A549 (cell line): ENCODE results near the gene SH3TC2. TPM values are rescaled to one million over a fixed set of nuclear protein-coding genes. Genes with fewer than 3 reads are reported as not detected.

Experiments
- ATAC-seq, 2 experiments: fragments of 200-7000 bp in 1 of 2; fragments of >200 bp in 1 of 2; cut with Nextera tagmentation in 1 of 2; cut with Tn5 transposase in 1 of 2; 3 replicates each; pipeline versions ENCODE4 v1.8.0 to v1.9.1; 2018 to 2020; ENCODE audit warnings: mild to moderate bottlenecking in 1 of 2, moderate library complexity in 1 of 2
- CTCF ChIA-PET: fragments of 300-600 bp; sonication (Branson Sonifier 250); formaldehyde crosslinking; extraction: SDS; loops from one replicate; lab custom pipeline; 2021; ENCODE audit warnings: antibody characterized with exemption, inconsistent platforms; lab: Yijun Ruan, JAX
- POLR2A ChIA-PET: fragments of 350-600 bp; formaldehyde crosslinking; extraction: SDS; loops from one replicate; lab custom pipeline; 2021; ENCODE audit warnings: antibody characterized with exemption, inconsistent platforms; lab: Yijun Ruan, JAX
- DNase-seq, 2 experiments: peaks; one replicate each; pipeline versions ENCODE4 v3.0.0 to v3.0.0-alpha.2; 2011 to 2016; ENCODE audit warnings: low read depth in 1 of 2, low spot score in 1 of 2
- FAIRE-seq: peaks from 2 replicates; lab custom pipeline; 2011; peaks lifted over from hg19 to GRCh38; lab: Jason Lieb, UNC
- H3K27ac ChIP-seq, 2 experiments: fragments of >200 bp; sonication (Bioruptor Twin); formaldehyde crosslinking; 3 replicates each; pipeline ENCODE4 v1.5.1; 2016 to 2017
- H3K4me1 ChIP-seq: fragments of >200 bp; sonication (Bioruptor Twin); formaldehyde crosslinking; 3 replicates; pipeline ENCODE4 v1.6.1; 2016
- H3K4me2 ChIP-seq: fragments of >200 bp; sonication (Bioruptor Twin); formaldehyde crosslinking; 3 replicates; pipeline ENCODE4 v1.6.1; 2016
- H3K4me3 ChIP-seq: fragments of >200 bp; sonication (Bioruptor Twin); formaldehyde crosslinking; 3 replicates; pipeline ENCODE4 v1.5.1; 2016
- H3K9me3 ChIP-seq: fragments of >200 bp; sonication (Bioruptor Twin); formaldehyde crosslinking; 3 replicates; pipeline ENCODE4 v1.6.1; 2016
- CBX2 ChIP-seq: fragments of 200-600 bp; sonication (generic); IDR thresholded peaks from 2 replicates; pipeline ENCODE4 v1.6.1; 2016; ENCODE audit warnings: low read depth, mild to moderate bottlenecking, borderline replicate concordance
- EHMT2 ChIP-seq: fragments of 200-600 bp; sonication (generic); IDR thresholded peaks from 2 replicates; pipeline ENCODE4 v1.6.1; 2016; ENCODE audit warnings: antibody characterized with exemption, low read depth, mild to moderate bottlenecking, moderate library complexity
- FOSB ChIP-seq: fragments of 250-450 bp; sonication (Bioruptor Pico); IDR thresholded peaks from 2 replicates; pipeline ENCODE4 v1.5.0; 2020; ENCODE audit warnings: mild to moderate bottlenecking, moderate library complexity
- HES2 ChIP-seq: fragments of >200 bp; sonication (Bioruptor Twin); formaldehyde crosslinking; IDR thresholded peaks from 2 replicates; pipeline ENCODE4 v1.6.1; 2016
- HOXA7 ChIP-seq: fragments of 250-450 bp; sonication (Bioruptor Pico); IDR thresholded peaks from 2 replicates; pipeline ENCODE4 v1.5.0; 2020; ENCODE audit warnings: mild to moderate bottlenecking, moderate library complexity
- JUN ChIP-seq, 2 experiments: fragments of >200 bp; sonication (Bioruptor Twin); formaldehyde crosslinking; IDR thresholded peaks; 2 replicates in 1 of 2; 3 replicates in 1 of 2; pipeline ENCODE4 v1.6.1; 2016 to 2017
- KDM1A ChIP-seq: fragments of 200-600 bp; sonication (generic); IDR thresholded peaks from 2 replicates; pipeline ENCODE4 v1.6.1; 2016; ENCODE audit warnings: low read depth, mild to moderate bottlenecking
- MYC ChIP-seq: IDR thresholded peaks from 2 replicates; pipeline ENCODE4 v1.6.1; 2012; ENCODE audit warnings: mild to moderate bottlenecking, inconsistent platforms, low read length, improper control_type of control experiment, borderline replicate concordance
- NFE2L2 ChIP-seq: fragments of 150-350 bp; conservative IDR thresholded peaks from 2 replicates; pipeline ENCODE4 v1.6.1; 2014; ENCODE audit warnings: low read length
- PBX3 ChIP-seq: IDR thresholded peaks from 2 replicates; pipeline ENCODE4 v1.6.1; 2012
- RCOR1 ChIP-seq: fragments of 150-350 bp; IDR thresholded peaks from 2 replicates; pipeline ENCODE4 v1.6.1; 2014; ENCODE audit warnings: antibody characterized with exemption, low read length, low read depth
- REST ChIP-seq: fragments of 200-600 bp; sonication (generic); IDR thresholded peaks from 2 replicates; pipeline ENCODE4 v1.6.1; 2016; ENCODE audit warnings: antibody characterized with exemption, mild to moderate bottlenecking, moderate library complexity
- RNF2 ChIP-seq: fragments of 200-600 bp; sonication (generic); IDR thresholded peaks from 2 replicates; pipeline ENCODE4 v1.6.1; 2016; ENCODE audit warnings: low read depth, mild to moderate bottlenecking, antibody characterized with exemption, moderate library complexity, borderline replicate concordance
- TFCP2L1 ChIP-seq: fragments of 250-450 bp; sonication (Bioruptor Pico); IDR thresholded peaks from 2 replicates; pipeline ENCODE4 v1.5.0; 2021; ENCODE audit warnings: mild to moderate bottlenecking
- TP53 ChIP-seq: fragments of 250-450 bp; sonication (Bioruptor Pico); IDR thresholded peaks from 2 replicates; pipeline ENCODE4 v1.5.0; 2021; ENCODE audit warnings: mild to moderate bottlenecking, moderate library complexity
- ZFP36 ChIP-seq: fragments of 450-650 bp; IDR thresholded peaks from 2 replicates; pipeline ENCODE4 v1.6.1; 2014; ENCODE audit warnings: borderline replicate concordance; ENCODE audit not compliant: partially characterized antibody
- ZNF302 ChIP-seq: fragments of 250-450 bp; sonication (Bioruptor Pico); IDR thresholded peaks from 2 replicates; pipeline ENCODE4 v1.9.0; 2021; ENCODE audit warnings: inconsistent platforms, mild to moderate bottlenecking, moderate library complexity
- WGBS: methylation state at CpG from one replicate; pipeline ENCODE4 v1.1.6; 2017; ENCODE audit errors: missing lambda C conversion rate; 5-methylcytosine and 5-hydroxymethylcytosine counted together
- polyA minus RNA-seq: library from RNA; depleted of rRNA, polyadenylated mRNA; stranded (reverse); fragments of >200 nt; gene quantifications from 2 replicates; pipeline ENCODE4 v1.2.3, GENCODE V29; 2011; rRNA and poly(A)+ RNA removed
- polyA plus RNA-seq, 4 experiments: library from polyadenylated mRNA; depleted of rRNA in 3 of 4; stranded (reverse); fragments of >200 nt; fragmentation: RNase III in 1 of 4; extraction: RNeasy Plus Mini Kit Qiagen cat#74134 plus additional on column Dnase treatment in 1 of 4; gene quantifications; 2 replicates in 3 of 4; 3 replicates in 1 of 4; pipeline ENCODE4 v1.2.3, GENCODE V29; 2011 to 2017

The SH3TC2 gene
- polyA plus RNA-seq (2011; rRNA removed), result 0.06 and 0.17 TPM in 2 replicates
- polyA plus RNA-seq (2012; cell fraction: cytosol; rRNA removed), result 0.08 and 0.09 TPM in 2 replicates
- polyA plus RNA-seq (2012; cell fraction: nucleus; rRNA removed), result 0.23 and 0.26 TPM in 2 replicates
- polyA plus RNA-seq (2017; fragmentation: RNase III; extraction: RNeasy Plus Mini Kit Qiagen cat#74134 plus additional on column Dnase treatment), result 0.30 to 0.55 TPM (median 0.34 TPM) in 3 replicates
- 0.41 and 0.54 TPM in 2 replicates for polyA minus RNA-seq

GRCh38 chr5:149063017-149063687, at the start of gene SH3TC2:
TSS of gene SH3TC2 (minus strand) at chr5:149063062. CDS start at chr5:149063022, 40 bp downstream.
- Histone ChIP-seq H3K4me1 (peaks cover 13% of the 10 kb centered on the region), H3K27ac (peak within 1 kb of the TSS; percentile 51 to 76; a peak in 5 of 6 replicates), H3K4me3 (no peak within 1 kb of the TSS), H3K9me3 (0 out of 3 replicates have a peak, but pooled peaks cover 2% of the 10 kb centered on the region), H3K4me2 (peak within 1 kb of the TSS; percentile 44; the same call in 2 of the 3 replicates)
- CTCF ChIA-PET, result no interaction called here
- FAIRE-seq, result no peak
- no peak for TF ChIP-seq RNF2
- TF ChIP-seq EHMT2, result no peak
- TF ChIP-seq HOXA7 (CRISPR knock-in tag), result no peak
- TF ChIP-seq MYC, result no peak
- TF ChIP-seq JUN (IDR thresholded peaks at IDR 0.05), result no peak
- no peak for TF ChIP-seq RCOR1
- TF ChIP-seq NFE2L2, result no peak
- no peak for TF ChIP-seq KDM1A
- TF ChIP-seq ZFP36, result no peak
- TF ChIP-seq HES2, result no peak
- no peak for TF ChIP-seq FOSB (CRISPR knock-in tag)
- TF ChIP-seq TFCP2L1 (CRISPR knock-in tag), result no peak
- TF ChIP-seq REST, result no peak
- no peak for TF ChIP-seq TP53 (CRISPR knock-in tag)
- no peak for TF ChIP-seq ZNF302 (CRISPR knock-in tag)
- no peak for TF ChIP-seq PBX3
- TF ChIP-seq, all 56 proteins: peak for 0
- DNase-seq, result peak; percentile 14 to 20
- POLR2A ChIA-PET, result no interaction called here
- ATAC-seq, result peak; percentile 54 to 75; a peak in 5 of 6 replicates
- WGBS, result 51% methylated on average over 3 of the region's 9 CpGs

- FAIRE-seq, result no peak
- Histone ChIP-seq H3K4me2 (no peak overlapping the region), H3K9me3 (no peaks in the 10 kb centered on the region), H3K4me3 (no peak overlapping the region)
- DNase-seq, result no peak
- CTCF ChIA-PET, result interaction anchor here (0.7 to 11.4 kb wide), 6 partner anchors 11 to 378 kb away, joined by 3 to 179 read pairs (median 5); no protein-coding TSS in a partner anchor
- no peak for ATAC-seq
- TF ChIP-seq CBX2, result no peak
- TF ChIP-seq, all 56 proteins: peak for 0
- WGBS, result 66% methylated on average over 4 of the region's 4 CpGs
- H3K4me1 ChIP-seq, result peaks cover 9% of the 10 kb centered on the region; the same call in 2 of the 3 replicates
- no peak overlapping the region for H3K27ac ChIP-seq
- POLR2A ChIA-PET, result no interaction called here
Observed at GRCh38 chr5:149110406-149110805, 47.5 kb upstream of the SH3TC2 start.
